GM18511 (cell line): ENCODE results near the gene SH2D5.
"Not testable (repeated sequence)": the region's sequence is repeated elsewhere in the genome, so short reads cannot be mapped to it uniquely, and the experiment has no call there.

Source experiments
- ATAC-seq: cut with Tn5 transposase; IDR thresholded peaks from one replicate; pipeline ENCODE4 v1.9.1; 2021; ENCODE audit warnings: mild to moderate bottlenecking, moderate library complexity; ENCODE audit not compliant: unreplicated experiment

Gene SH2D5

DNA sequence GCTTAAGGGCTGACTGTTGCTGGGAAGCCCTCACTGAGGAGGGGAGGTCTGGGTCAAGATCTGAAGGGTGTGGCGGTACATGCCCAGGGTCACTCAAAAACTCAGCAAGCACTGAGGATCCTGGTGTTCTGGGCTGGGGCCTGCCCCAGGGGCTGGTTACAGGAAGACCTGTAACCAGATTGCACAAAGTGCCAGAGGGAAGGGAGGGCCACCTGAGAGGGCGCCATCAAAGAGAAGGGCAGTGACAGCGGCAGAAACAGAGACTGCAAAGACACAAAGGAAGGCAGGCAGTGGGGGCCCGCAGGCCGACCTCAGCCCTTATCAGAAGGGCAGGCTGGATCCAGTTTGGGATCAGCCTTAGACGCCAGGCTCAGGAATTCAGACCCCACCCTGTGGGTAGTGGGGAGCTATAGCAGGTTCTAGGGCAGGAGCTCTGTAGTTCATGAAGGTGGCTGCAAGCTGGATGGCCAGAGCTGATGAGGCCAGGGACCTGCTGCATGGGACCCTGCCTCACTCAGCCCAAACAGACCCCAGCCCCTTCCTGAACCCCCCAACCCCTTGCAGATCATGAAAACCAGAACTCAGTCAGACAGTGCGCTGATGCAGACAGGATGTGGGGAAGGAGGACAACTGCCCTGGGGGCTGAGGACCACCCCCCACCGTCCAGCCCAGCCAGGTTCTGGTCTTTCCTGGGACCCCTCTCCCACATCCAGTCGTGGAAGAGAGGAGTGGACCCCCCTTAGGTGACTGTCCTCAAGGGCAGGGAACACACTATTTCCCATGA is 3.9 kb downstream of the SH2D5 start:
- no peak for ATAC-seq

DNA sequence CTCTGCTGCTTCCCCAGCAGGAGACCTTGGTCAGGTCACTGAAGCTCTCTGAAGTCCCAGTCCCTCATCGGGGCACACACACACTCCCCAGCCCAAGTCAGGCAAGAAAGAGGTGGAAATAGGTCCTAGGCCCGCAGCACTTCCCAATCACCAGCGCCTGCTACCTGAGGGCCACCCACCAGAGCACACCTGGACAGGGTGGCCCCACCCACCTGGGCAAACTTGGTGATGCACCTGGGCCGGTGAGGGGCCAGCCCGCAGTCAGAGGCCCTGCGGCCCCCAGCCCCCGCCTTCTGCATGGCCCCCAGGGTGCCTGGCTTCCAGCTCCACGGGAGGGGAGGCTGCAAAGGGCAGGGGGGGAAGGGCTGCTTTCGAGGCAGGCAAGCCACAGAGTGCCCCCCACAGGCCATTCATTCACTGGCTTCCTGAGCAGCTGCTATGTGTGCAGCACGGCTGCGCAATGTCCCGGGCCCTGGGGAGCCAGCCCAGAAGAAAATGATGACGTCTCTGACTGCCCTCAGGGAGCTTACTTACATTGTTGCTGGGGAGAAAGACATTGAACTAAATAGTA is 4.7 kb downstream of the SH2D5 start:
- no peak for ATAC-seq

- no peak for ATAC-seq
Measured at GRCh38 chr1:20726932-20727745, 5.4 kb downstream of the SH2D5 start.

DNA sequence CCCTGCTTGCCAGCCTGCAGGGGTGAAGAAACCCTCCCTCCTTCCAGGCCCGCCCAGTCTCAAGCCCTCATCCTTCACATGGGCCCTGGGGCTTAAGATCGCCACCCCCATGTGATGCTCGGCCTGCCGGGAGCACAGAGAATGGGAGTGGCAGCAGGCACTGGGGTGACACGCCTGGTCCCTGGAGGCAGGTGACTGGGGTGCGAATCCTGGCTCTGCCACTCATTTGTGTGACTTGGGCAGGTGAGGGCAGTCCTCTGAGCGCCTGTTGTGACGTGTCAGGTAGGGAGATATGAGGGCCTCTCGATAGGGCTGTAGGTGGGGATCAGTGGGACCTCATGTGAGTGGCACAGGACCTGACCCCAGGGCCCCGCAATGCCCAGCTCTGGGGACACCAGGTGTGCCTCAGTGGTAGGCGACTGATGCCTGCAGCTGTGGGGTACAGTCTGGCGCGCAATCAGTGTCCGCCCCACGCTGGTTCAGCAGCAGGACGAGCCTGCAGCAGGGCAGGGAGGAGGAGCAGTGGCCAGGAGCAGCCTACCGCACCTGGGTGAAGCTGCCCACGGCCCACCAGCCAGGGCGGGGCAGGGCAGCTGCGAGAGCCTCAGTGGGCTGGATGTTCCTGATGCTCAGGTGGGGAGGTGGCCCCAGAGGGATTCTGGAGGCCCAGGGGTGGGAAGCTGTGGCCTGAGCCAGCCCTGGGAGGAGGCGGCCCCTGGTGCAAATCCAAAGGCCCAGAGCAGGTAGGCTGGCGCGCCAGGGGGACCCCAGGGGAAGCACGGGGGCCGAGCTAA is 6.2 kb downstream of the SH2D5 start:
- no peak for ATAC-seq

- ATAC-seq: no peak
Measured at GRCh38 chr1:20725189-20726117, 7.0 kb downstream of the SH2D5 start.

- no peak for ATAC-seq
Measured at GRCh38 chr1:20724364-20725188, 7.9 kb downstream of the SH2D5 start.

DNA sequence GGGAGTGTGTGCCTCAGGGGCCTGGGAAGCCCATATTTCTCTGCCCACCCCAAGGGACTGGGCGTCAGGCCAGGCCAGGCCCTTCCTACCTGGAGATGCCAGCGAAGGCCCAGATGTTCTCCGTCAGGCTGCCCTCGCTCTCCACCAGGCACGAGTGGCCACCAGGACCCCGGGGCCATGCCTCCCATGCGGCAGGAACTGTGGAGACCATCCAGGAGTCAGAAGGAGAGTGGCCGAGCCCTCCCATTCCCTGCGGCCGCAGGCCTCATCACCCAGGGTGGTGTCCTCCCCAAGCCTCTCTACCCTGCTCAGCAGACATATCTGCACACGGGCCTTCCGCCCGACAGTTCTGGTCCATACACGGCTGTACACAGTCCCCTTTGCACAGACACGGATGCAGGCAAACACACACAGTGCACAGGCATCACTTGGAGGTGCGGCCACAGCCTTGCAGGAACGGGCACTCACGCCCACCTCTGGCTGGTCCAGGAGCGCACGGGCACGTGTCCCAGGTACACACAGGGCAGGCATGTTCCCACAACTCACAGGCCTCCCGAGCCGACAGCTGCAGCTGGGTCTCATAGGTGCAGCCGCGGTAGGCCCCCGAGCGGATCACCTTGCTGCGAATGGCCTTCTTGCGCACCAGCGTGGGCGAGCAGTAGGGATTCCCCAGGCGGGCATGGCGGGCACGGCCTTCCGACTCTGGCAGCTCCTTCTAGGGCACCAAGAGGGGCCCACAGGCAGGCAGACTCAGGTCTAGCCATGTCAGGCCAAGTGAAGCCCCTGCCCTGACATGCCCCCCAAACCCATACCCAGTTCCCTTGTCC is 8.8 kb downstream of the SH2D5 start:
- no peak for ATAC-seq

DNA sequence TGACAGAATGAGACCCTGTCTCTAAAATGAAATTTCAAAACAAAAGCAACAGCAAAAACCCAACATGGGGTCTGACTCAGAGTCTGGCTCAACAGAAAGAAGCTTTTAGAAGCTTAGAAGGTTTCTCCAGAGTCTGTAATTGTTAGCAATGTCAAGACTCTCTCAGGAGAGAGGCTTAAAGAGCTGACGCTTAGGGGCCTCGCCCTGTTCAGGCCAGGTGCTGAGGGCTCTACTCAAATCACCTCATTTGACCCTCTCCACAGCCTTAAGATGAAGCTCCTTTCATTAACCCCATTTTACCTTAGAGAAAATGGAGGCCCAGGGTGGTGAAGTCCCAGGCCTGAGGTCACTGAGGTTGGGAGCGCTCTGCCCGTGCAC is 9.4 kb downstream of the SH2D5 start:
- no peak for ATAC-seq

- no peak for ATAC-seq
Measured at GRCh38 chr1:20721117-20722061, 11.1 kb downstream of the SH2D5 start.

- ATAC-seq: no peak
Measured at GRCh38 chr1:20720631-20721091, 11.8 kb downstream of the SH2D5 start.

GRCh38 chr1:20719871-20720620 is 12.5 kb downstream of the SH2D5 start:
- ATAC-seq: no peak

- ATAC-seq: no peak
Measured at GRCh38 chr1:20719261-20719660, 13.2 kb downstream of the SH2D5 start.

GRCh38 chr1:20718343-20718882 is 14.1 kb downstream of the SH2D5 start:
- ATAC-seq: not testable (repeated sequence)

DNA sequence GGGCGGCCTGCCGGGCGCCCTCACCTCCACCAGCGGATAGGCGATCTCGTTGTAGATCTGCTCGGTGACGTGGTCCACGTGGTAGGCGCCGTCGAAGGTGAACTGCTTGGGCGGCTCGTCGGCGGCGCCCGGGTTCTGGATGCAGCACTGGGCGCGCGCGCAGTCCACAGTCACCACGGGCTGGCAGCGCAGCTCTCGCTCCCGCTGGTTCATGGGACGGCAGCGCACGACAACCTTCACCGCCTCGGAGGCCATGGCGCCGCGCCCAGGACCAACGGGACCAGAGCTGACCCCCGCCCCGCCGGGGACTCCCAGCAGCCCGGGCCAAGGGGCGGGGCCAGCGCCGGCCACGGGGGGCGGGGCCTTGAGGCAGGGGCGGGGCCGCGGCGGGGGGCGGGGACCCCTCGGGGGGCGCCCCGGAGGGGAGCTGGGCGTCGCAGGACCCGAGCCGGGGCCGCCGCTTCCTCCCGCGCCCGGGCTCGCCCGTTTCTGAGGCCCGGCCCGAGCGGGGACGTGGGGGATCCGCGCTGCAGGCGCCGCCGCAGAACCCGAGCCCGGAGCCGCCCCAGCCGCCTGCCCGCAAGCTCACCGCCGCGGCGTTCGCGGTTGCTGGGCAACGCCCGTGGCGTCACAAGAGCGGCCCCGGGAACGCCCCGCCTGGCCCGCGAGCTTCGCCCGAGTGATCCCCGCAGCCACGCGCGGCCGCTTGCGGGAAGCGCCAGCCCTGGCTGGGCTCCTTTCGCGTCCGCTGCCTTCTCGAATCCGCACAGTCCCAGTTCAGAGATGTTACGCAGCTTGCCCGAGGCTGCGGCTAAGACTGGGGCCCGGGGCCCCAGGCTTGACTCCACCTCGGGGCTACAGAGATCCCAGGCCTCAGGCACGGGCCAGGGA is 14.8 kb downstream of the SH2D5 start, which contains the start of gene KIF17:
Gene KIF17 (minus strand): TSS at position 556 of the 891 bp plus-strand sequence. CDS start 301 bp downstream, at position 255.
- no peak for ATAC-seq

- no peak for ATAC-seq
Measured at GRCh38 chr1:20716232-20716631, 16.3 kb downstream of the SH2D5 start.
